HepG2 (cell line): ENCODE measurements around the gene RAD51. TPM values are rescaled to one million over a fixed set of nuclear protein-coding genes. Genes with fewer than 3 reads are reported as not detected.

Experiments used
- BHLHE40 ChIP-seq: IDR thresholded peaks from 2 replicates; pipeline ENCODE4 v1.6.1; 2011; ENCODE audit warnings: low read length, improper control_type of control experiment
- BRF2 ChIP-seq: sonication (generic); formaldehyde crosslinking; IDR thresholded peaks from 2 replicates; pipeline ENCODE4 v1.8.1; 2022; ENCODE audit warnings: mild to moderate bottlenecking, missing genetic modification reagents
- HOXA3 ChIP-seq: sonication (generic); formaldehyde crosslinking; IDR thresholded peaks from 2 replicates; pipeline ENCODE4 v1.5.0; 2020; ENCODE audit warnings: missing genetic modification reagents
- MYPOP ChIP-seq: sonication (generic); formaldehyde crosslinking; IDR thresholded peaks from 2 replicates; pipeline ENCODE4 v1.8.1; 2023; ENCODE audit warnings: mild to moderate bottlenecking, moderate library complexity, missing genetic modification reagents
- RBM39 ChIP-seq: fragments of 200-400 bp; formaldehyde crosslinking; IDR thresholded peaks from one replicate; pipeline ENCODE4 v1.6.1; 2018; ENCODE audit warnings: antibody characterized with exemption, mild to moderate bottlenecking, low read depth, low read length; ENCODE audit not compliant: poor library complexity, severe bottlenecking
- SNAPC4 ChIP-seq: sonication (generic); formaldehyde crosslinking; IDR thresholded peaks from 2 replicates; pipeline ENCODE4 v1.4.0; 2020; ENCODE audit warnings: mild to moderate bottlenecking, missing genetic modification reagents
- THYN1 ChIP-seq: sonication (generic); formaldehyde crosslinking; IDR thresholded peaks from 2 replicates; pipeline ENCODE4 v1.8.1; 2023; ENCODE audit warnings: low read depth, mild to moderate bottlenecking, moderate library complexity, missing genetic modification reagents, borderline replicate concordance
- ZBTB1 ChIP-seq: sonication (generic); formaldehyde crosslinking; IDR thresholded peaks from 2 replicates; pipeline ENCODE4 v1.4.0; 2020; ENCODE audit warnings: missing genetic modification reagents, borderline replicate concordance
- ZNF263 ChIP-seq: sonication (generic); formaldehyde crosslinking; IDR thresholded peaks from 2 replicates; pipeline ENCODE4 v1.4.0; 2020; ENCODE audit warnings: missing genetic modification reagents
- ZZZ3 ChIP-seq: sonication (generic); formaldehyde crosslinking; IDR thresholded peaks from 2 replicates; pipeline ENCODE4 v1.4.0; 2020; ENCODE audit warnings: missing genetic modification reagents, mild to moderate bottlenecking, borderline replicate concordance
- polyA plus RNA-seq, 8 experiments: library from polyadenylated mRNA; depleted of rRNA in 3 of 8; stranded (reverse) in 7 of 8; unstranded in 1 of 8; fragments of >200 nt; fragmentation: Illumina TruSeq in 4 of 8; extraction: Trizol in 4 of 8; gene quantifications; 2 replicates each; pipeline versions ENCODE4 v1.2.1 to v1.2.3, GENCODE V29; 2011 to 2016; ENCODE audit warnings: low read depth in 4 of 8, missing spikeins in 1 of 8, mixed read lengths in 1 of 8; ENCODE audit not compliant: insufficient read depth in 1 of 8
- total RNA-seq, 5 experiments: library from RNA; depleted of rRNA; stranded (reverse); fragments of >200 nt; fragmentation: Illumina TruSeq; extraction: Trizol; gene quantifications; 2 replicates each; pipeline ENCODE4 v1.2.3, GENCODE V29; 2016; ENCODE audit warnings: low read depth in 1 of 5
- TF ChIP-seq, protein P1 (sequence below): sonication (generic); formaldehyde crosslinking; IDR thresholded peaks from 2 replicates; pipeline ENCODE4 v1.4.0; 2020; ENCODE audit warnings: missing genetic modification reagents

RAD51 gene
- total and polyA plus RNA-seq, 2 of the 13 experiments (the other 11 are each of a cell fraction or from before 2014, with no cell fraction given), result 8.5 to 12.8 TPM

DNA sequence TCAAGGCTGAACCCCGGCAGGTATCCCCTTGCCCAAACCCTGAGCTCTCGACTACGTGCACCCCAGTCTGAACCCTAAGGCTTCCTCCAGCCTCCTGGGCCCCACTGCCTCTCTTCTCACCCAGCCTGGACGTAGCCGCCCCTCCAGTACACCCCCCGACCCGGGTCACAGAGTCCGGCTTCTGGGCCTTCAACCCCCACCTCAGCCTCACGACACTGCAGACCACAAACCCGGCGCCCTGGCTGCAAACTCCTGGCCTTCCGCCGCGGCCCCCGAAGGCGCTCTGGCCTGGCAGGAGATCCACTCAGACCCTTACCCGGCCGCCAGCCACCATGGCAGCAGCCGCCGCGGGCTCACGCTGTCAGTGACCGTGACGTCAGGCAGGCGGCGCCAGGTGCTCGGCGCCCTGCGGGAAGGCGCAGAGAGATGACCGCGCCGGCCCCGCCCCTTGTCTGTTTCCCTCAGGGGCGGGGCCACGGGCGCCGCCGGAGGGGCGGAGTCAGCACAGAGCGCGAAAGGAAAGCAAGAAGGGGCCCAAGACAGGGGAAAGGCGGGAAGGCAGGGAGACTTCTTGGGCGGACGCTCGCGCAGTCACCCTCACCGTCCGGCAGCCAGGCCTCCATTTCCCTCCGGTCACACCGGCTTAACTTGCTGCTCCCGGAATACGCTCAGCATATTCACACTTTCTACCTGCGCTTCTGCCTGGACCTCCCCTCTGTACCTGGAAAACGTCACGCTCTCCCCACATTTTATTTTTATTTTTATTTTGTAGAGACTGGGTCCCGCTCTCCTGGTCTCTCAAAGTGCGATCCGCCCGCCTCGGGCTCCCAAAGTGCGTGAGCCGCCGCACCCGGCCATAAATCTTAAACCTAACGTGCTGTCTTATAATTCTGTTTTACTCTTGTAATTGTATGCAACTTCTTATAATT, 60.2 kb downstream of the RAD51 start, which contains the start of gene RMDN3 (continued):
- TF ChIP-seq RBM39 (no peak), ZBTB1 (no peak), MYPOP (CRISPR knock-in tag) (0 out of 2 replicates have a peak, but pooled peaks have one; percentile 35), SNAPC4 (CRISPR knock-in tag) (no peak), BRF2 (CRISPR knock-in tag) (no peak), THYN1 (CRISPR knock-in tag) (no peak), ZNF263 (CRISPR knock-in tag) (no peak), HOXA3 (CRISPR knock-in tag) (peak; percentile 98), ZZZ3 (CRISPR knock-in tag) (peak; percentile 85), BHLHE40 (no peak)
- TF ChIP-seq, protein P1, sequence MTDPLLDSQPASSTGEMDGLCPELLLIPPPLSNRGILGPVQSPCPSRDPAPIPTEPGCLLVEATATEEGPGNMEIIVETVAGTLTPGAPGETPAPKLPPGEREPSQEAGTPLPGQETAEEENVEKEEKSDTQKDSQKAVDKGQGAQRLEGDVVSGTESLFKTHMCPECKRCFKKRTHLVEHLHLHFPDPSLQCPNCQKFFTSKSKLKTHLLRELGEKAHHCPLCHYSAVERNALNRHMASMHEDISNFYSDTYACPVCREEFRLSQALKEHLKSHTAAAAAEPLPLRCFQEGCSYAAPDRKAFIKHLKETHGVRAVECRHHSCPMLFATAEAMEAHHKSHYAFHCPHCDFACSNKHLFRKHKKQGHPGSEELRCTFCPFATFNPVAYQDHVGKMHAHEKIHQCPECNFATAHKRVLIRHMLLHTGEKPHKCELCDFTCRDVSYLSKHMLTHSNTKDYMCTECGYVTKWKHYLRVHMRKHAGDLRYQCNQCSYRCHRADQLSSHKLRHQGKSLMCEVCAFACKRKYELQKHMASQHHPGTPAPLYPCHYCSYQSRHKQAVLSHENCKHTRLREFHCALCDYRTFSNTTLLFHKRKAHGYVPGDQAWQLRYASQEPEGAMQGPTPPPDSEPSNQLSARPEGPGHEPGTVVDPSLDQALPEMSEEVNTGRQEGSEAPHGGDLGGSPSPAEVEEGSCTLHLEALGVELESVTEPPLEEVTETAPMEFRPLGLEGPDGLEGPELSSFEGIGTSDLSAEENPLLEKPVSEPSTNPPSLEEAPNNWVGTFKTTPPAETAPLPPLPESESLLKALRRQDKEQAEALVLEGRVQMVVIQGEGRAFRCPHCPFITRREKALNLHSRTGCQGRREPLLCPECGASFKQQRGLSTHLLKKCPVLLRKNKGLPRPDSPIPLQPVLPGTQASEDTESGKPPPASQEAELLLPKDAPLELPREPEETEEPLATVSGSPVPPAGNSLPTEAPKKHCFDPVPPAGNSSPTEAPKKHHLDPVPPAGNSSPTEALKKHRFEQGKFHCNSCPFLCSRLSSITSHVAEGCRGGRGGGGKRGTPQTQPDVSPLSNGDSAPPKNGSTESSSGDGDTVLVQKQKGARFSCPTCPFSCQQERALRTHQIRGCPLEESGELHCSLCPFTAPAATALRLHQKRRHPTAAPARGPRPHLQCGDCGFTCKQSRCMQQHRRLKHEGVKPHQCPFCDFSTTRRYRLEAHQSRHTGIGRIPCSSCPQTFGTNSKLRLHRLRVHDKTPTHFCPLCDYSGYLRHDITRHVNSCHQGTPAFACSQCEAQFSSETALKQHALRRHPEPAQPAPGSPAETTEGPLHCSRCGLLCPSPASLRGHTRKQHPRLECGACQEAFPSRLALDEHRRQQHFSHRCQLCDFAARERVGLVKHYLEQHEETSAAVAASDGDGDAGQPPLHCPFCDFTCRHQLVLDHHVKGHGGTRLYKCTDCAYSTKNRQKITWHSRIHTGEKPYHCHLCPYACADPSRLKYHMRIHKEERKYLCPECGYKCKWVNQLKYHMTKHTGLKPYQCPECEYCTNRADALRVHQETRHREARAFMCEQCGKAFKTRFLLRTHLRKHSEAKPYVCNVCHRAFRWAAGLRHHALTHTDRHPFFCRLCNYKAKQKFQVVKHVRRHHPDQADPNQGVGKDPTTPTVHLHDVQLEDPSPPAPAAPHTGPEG (CRISPR knock-in tag), result no peak; the same call in 1 of the 2 replicates
